A549 (cell line): Measurements from ENCODE around the gene RASSF6. TPM values are rescaled to one million over a fixed set of nuclear protein-coding genes. Genes with fewer than 3 reads are reported as not detected.

Experiments used
- ATAC-seq, 2 experiments: fragments of 200-7000 bp in 1 of 2; fragments of >200 bp in 1 of 2; cut with Nextera tagmentation in 1 of 2; cut with Tn5 transposase in 1 of 2; 3 replicates each; pipeline versions ENCODE4 v1.8.0 to v1.9.1; 2018 to 2020; ENCODE audit warnings: mild to moderate bottlenecking in 1 of 2, moderate library complexity in 1 of 2
- CTCF ChIA-PET: fragments of 300-600 bp; sonication (Branson Sonifier 250); formaldehyde crosslinking; extraction: SDS; loops from one replicate; lab custom pipeline; 2021; ENCODE audit warnings: antibody characterized with exemption, inconsistent platforms; lab: Yijun Ruan, JAX
- POLR2A ChIA-PET: fragments of 350-600 bp; formaldehyde crosslinking; extraction: SDS; loops from one replicate; lab custom pipeline; 2021; ENCODE audit warnings: antibody characterized with exemption, inconsistent platforms; lab: Yijun Ruan, JAX
- DNase-seq, 2 experiments: peaks; one replicate each; pipeline versions ENCODE4 v3.0.0 to v3.0.0-alpha.2; 2011 to 2016; ENCODE audit warnings: low read depth in 1 of 2, low spot score in 1 of 2
- FAIRE-seq: peaks from 2 replicates; lab custom pipeline; 2011; peaks lifted over from hg19 to GRCh38; lab: Jason Lieb, UNC
- H3K27ac ChIP-seq, 2 experiments: fragments of >200 bp; sonication (Bioruptor Twin); formaldehyde crosslinking; 3 replicates each; pipeline ENCODE4 v1.5.1; 2016 to 2017
- H3K4me1 ChIP-seq: fragments of >200 bp; sonication (Bioruptor Twin); formaldehyde crosslinking; 3 replicates; pipeline ENCODE4 v1.6.1; 2016
- H3K4me2 ChIP-seq: fragments of >200 bp; sonication (Bioruptor Twin); formaldehyde crosslinking; 3 replicates; pipeline ENCODE4 v1.6.1; 2016
- H3K4me3 ChIP-seq: fragments of >200 bp; sonication (Bioruptor Twin); formaldehyde crosslinking; 3 replicates; pipeline ENCODE4 v1.5.1; 2016
- H3K9me3 ChIP-seq: fragments of >200 bp; sonication (Bioruptor Twin); formaldehyde crosslinking; 3 replicates; pipeline ENCODE4 v1.6.1; 2016
- ATOH8 ChIP-seq: fragments of 250-450 bp; sonication (Bioruptor Pico); IDR thresholded peaks from 2 replicates; pipeline ENCODE4 v1.5.0; 2020; ENCODE audit warnings: low read depth, mild to moderate bottlenecking, moderate library complexity
- BCL3 ChIP-seq: fragments of >200 bp; sonication (Bioruptor Twin); formaldehyde crosslinking; IDR thresholded peaks from 3 replicates; pipeline ENCODE4 v1.6.1; 2016
- BHLHE40 ChIP-seq: IDR thresholded peaks from 2 replicates; pipeline ENCODE4 v1.6.1; 2012; ENCODE audit warnings: low read depth, low read length, inconsistent platforms
- CBX2 ChIP-seq: fragments of 200-600 bp; sonication (generic); IDR thresholded peaks from 2 replicates; pipeline ENCODE4 v1.6.1; 2016; ENCODE audit warnings: low read depth, mild to moderate bottlenecking, borderline replicate concordance
- CEBPB ChIP-seq, 2 experiments: fragments of >200 bp in 1 of 2; sonication (Bioruptor Twin) in 1 of 2; formaldehyde crosslinking in 1 of 2; IDR thresholded peaks; 2 replicates each; pipeline ENCODE4 v1.6.1; 2012 to 2016
- CHD4 ChIP-seq: fragments of 200-600 bp; sonication (generic); IDR thresholded peaks from 2 replicates; pipeline ENCODE4 v1.6.1; 2016; ENCODE audit warnings: antibody characterized with exemption, mild to moderate bottlenecking, borderline replicate concordance
- EHMT2 ChIP-seq: fragments of 200-600 bp; sonication (generic); IDR thresholded peaks from 2 replicates; pipeline ENCODE4 v1.6.1; 2016; ENCODE audit warnings: antibody characterized with exemption, low read depth, mild to moderate bottlenecking, moderate library complexity
- EP300 ChIP-seq, 2 experiments: fragments of >200 bp; sonication (Bioruptor Twin); formaldehyde crosslinking; IDR thresholded peaks; 2 replicates in 1 of 2; 3 replicates in 1 of 2; pipeline ENCODE4 v1.6.1; 2016 to 2017
- ESRRA ChIP-seq: fragments of 150-350 bp; IDR thresholded peaks from 2 replicates; pipeline ENCODE4 v1.6.1; 2014; ENCODE audit warnings: mild to moderate bottlenecking, low read length, borderline replicate concordance
- FOSB ChIP-seq: fragments of 250-450 bp; sonication (Bioruptor Pico); IDR thresholded peaks from 2 replicates; pipeline ENCODE4 v1.5.0; 2020; ENCODE audit warnings: mild to moderate bottlenecking, moderate library complexity
- HMGXB4 ChIP-seq: fragments of 250-450 bp; sonication (Bioruptor Pico); IDR thresholded peaks from 2 replicates; pipeline ENCODE4 v1.5.0; 2021; ENCODE audit warnings: mild to moderate bottlenecking, moderate library complexity, borderline replicate concordance
- HOXB13 ChIP-seq: fragments of 250-450 bp; sonication (Bioruptor Pico); IDR thresholded peaks from 2 replicates; pipeline ENCODE4 v1.5.0; 2020; ENCODE audit warnings: low read depth, mild to moderate bottlenecking, moderate library complexity
- KDM5A ChIP-seq: fragments of 200-600 bp; sonication (generic); IDR thresholded peaks from 2 replicates; pipeline ENCODE4 v1.6.1; 2016; ENCODE audit warnings: antibody characterized with exemption, mild to moderate bottlenecking
- NFE2L2 ChIP-seq: fragments of 150-350 bp; conservative IDR thresholded peaks from 2 replicates; pipeline ENCODE4 v1.6.1; 2014; ENCODE audit warnings: low read length
- NR3C1 ChIP-seq: fragments of >200 bp; sonication (Bioruptor Twin); formaldehyde crosslinking; IDR thresholded peaks from 3 replicates; pipeline ENCODE4 v1.6.1; 2017
- POLR2AphosphoS2 ChIP-seq: conservative IDR thresholded peaks from 2 replicates; pipeline ENCODE4 v1.6.1; 2012; ENCODE audit warnings: low read length, improper control_type of control experiment, inconsistent platforms
- RAD21 ChIP-seq, 2 experiments: fragments of >200 bp in 1 of 2; sonication (Bioruptor Twin) in 1 of 2; formaldehyde crosslinking in 1 of 2; IDR thresholded peaks in 1 of 2; conservative IDR thresholded peaks in 1 of 2; 2 replicates in 1 of 2; 3 replicates in 1 of 2; pipeline ENCODE4 v1.6.1; 2012 to 2018; ENCODE audit warnings: inconsistent platforms in 1 of 2
- RARB ChIP-seq: fragments of 250-450 bp; sonication (Bioruptor Pico); IDR thresholded peaks from 2 replicates; pipeline ENCODE4 v1.8.0; 2021; ENCODE audit warnings: mild to moderate bottlenecking, moderate library complexity
- SMC3 ChIP-seq: fragments of >200 bp; sonication (Bioruptor Twin); formaldehyde crosslinking; IDR thresholded peaks from 3 replicates; pipeline ENCODE4 v1.6.1; 2018; ENCODE audit warnings: inconsistent platforms
- SREBF2 ChIP-seq: fragments of 450-650 bp; IDR thresholded peaks from 2 replicates; pipeline ENCODE4 v1.6.1; 2014; ENCODE audit warnings: mild to moderate bottlenecking, moderate library complexity
- TFCP2L1 ChIP-seq: fragments of 250-450 bp; sonication (Bioruptor Pico); IDR thresholded peaks from 2 replicates; pipeline ENCODE4 v1.5.0; 2021; ENCODE audit warnings: mild to moderate bottlenecking
- TP53 ChIP-seq: fragments of 250-450 bp; sonication (Bioruptor Pico); IDR thresholded peaks from 2 replicates; pipeline ENCODE4 v1.5.0; 2021; ENCODE audit warnings: mild to moderate bottlenecking, moderate library complexity
- USF2 ChIP-seq: fragments of 450-650 bp; IDR thresholded peaks from 2 replicates; pipeline ENCODE4 v1.6.1; 2014; ENCODE audit warnings: antibody characterized with exemption
- ZC3H11A ChIP-seq: fragments of 450-650 bp; IDR thresholded peaks from 2 replicates; pipeline ENCODE4 v1.6.1; 2014; ENCODE audit warnings: antibody characterized with exemption, mild to moderate bottlenecking
- ZFP36 ChIP-seq: fragments of 450-650 bp; IDR thresholded peaks from 2 replicates; pipeline ENCODE4 v1.6.1; 2014; ENCODE audit warnings: borderline replicate concordance; ENCODE audit not compliant: partially characterized antibody
- ZSCAN20 ChIP-seq: fragments of 250-450 bp; sonication (Bioruptor Pico); IDR thresholded peaks from 2 replicates; pipeline ENCODE4 v1.8.0; 2022; ENCODE audit warnings: mild to moderate bottlenecking, moderate library complexity
- WGBS: methylation state at CpG from one replicate; pipeline ENCODE4 v1.1.6; 2017; ENCODE audit errors: missing lambda C conversion rate; 5-methylcytosine and 5-hydroxymethylcytosine counted together
- polyA plus RNA-seq, 4 experiments: library from polyadenylated mRNA; depleted of rRNA in 3 of 4; stranded (reverse); fragments of >200 nt; fragmentation: RNase III in 1 of 4; extraction: RNeasy Plus Mini Kit Qiagen cat#74134 plus additional on column Dnase treatment in 1 of 4; gene quantifications; 2 replicates in 3 of 4; 3 replicates in 1 of 4; pipeline ENCODE4 v1.2.3, GENCODE V29; 2011 to 2017
- TF ChIP-seq, protein P1 (sequence below): fragments of >200 bp; sonication (Bioruptor Twin); formaldehyde crosslinking; IDR thresholded peaks from 2 replicates; pipeline ENCODE4 v1.6.1; 2016
- TF ChIP-seq, protein P2 (sequence below): fragments of >200 bp; sonication (Bioruptor Twin); formaldehyde crosslinking; IDR thresholded peaks from 3 replicates; pipeline ENCODE4 v1.5.1; 2016

The RASSF6 gene
- polyA plus RNA-seq, 2 of the 4 experiments (the other 2 are of a cell fraction), result 1.8 to 5.9 TPM

DNA sequence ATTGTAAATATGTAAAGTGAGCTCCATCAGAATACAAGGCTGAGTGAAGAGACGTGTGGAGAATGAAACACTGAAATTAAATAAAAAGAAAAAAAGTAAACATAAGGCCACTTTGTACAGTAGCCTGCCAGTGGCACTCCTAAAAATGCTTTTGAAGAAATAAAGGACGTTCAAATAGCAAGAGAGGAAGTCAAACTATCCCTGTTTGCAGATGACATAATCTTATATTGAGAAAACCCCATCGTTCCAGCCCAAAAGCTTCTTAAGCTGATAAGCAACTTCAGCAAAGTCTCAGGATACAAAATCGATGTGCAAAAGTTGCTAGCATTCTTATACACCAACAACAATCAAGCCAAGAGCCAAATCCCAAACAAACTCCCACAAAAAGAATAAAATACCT lies 24.2 kb downstream of the RASSF6 start:
- POLR2A ChIA-PET, result no interaction called here
- CTCF ChIA-PET, result interaction anchor here (1.2 to 3.8 kb wide), 2 partner anchors 22 to 56 kb away, joined by 4 to 24 read pairs; no protein-coding TSS in a partner anchor

GRCh38 chr4:73593631-73594241 lies 26.5 kb downstream of the RASSF6 start:
- FAIRE-seq (no peak), ATAC-seq (no peak), DNase-seq (peak in 1 of 2 experiments; percentile 44)
- 73% methylated on average over 6 of the region's 6 CpGs for WGBS
- H3K4me1 ChIP-seq, result peaks cover 50% of the 10 kb centered on the region
- H3K4me3 ChIP-seq, result no peak overlapping the region
- H3K9me3 ChIP-seq, result no peaks in the 10 kb centered on the region
- POLR2A ChIA-PET, result no interaction called here
- no peak overlapping the region for H3K27ac ChIP-seq
- no peak overlapping the region for H3K4me2 ChIP-seq
- CTCF ChIA-PET, result interaction anchor here (0.7 to 3.8 kb wide), 15 partner anchors 8 to 1225 kb away, joined by 3 to 24 read pairs (median 4); partner anchors contain the start of gene RASSF6
- TF ChIP-seq KDM5A, result no peak
- TF ChIP-seq, protein P1, sequence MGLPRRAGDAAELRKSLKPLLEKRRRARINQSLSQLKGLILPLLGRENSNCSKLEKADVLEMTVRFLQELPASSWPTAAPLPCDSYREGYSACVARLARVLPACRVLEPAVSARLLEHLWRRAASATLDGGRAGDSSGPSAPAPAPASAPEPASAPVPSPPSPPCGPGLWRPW, result no peak
- no peak for TF ChIP-seq POLR2AphosphoS2
- no peak for TF ChIP-seq BHLHE40
- no peak for TF ChIP-seq CBX2
- peak; percentile 67 to 77 for TF ChIP-seq RAD21 (conservative IDR thresholded peaks at IDR 0.05 in 1 of 2, IDR thresholded peaks at IDR 0.05 in 1 of 2)
- no peak for TF ChIP-seq ZFP36
- no peak for TF ChIP-seq NFE2L2
- no peak for TF ChIP-seq TP53 (CRISPR knock-in tag)
- TF ChIP-seq FOSB, result no peak
- no peak for TF ChIP-seq CHD4
- no peak for TF ChIP-seq ZSCAN20 (CRISPR knock-in tag)
- TF ChIP-seq EP300 (IDR thresholded peaks at IDR 0.05), result no peak
- TF ChIP-seq, protein P2, sequence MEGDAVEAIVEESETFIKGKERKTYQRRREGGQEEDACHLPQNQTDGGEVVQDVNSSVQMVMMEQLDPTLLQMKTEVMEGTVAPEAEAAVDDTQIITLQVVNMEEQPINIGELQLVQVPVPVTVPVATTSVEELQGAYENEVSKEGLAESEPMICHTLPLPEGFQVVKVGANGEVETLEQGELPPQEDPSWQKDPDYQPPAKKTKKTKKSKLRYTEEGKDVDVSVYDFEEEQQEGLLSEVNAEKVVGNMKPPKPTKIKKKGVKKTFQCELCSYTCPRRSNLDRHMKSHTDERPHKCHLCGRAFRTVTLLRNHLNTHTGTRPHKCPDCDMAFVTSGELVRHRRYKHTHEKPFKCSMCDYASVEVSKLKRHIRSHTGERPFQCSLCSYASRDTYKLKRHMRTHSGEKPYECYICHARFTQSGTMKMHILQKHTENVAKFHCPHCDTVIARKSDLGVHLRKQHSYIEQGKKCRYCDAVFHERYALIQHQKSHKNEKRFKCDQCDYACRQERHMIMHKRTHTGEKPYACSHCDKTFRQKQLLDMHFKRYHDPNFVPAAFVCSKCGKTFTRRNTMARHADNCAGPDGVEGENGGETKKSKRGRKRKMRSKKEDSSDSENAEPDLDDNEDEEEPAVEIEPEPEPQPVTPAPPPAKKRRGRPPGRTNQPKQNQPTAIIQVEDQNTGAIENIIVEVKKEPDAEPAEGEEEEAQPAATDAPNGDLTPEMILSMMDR, result peak; percentile 78
- TF ChIP-seq TFCP2L1 (CRISPR knock-in tag), result no peak

More for the DNA sequence above, 24.2 kb downstream of the RASSF6 start:
- FAIRE-seq, result no peak
- peak overlapping the region; percentile 62 to 81 for H3K27ac ChIP-seq
- no peaks in the 10 kb centered on the region for H3K9me3 ChIP-seq
- no peak for TF ChIP-seq EHMT2
- TF ChIP-seq BHLHE40, result no peak
- no peak for TF ChIP-seq ESRRA
- TF ChIP-seq RARB (CRISPR knock-in tag), result no peak
- no peak for TF ChIP-seq USF2
- TF ChIP-seq NR3C1, result no peak
- TF ChIP-seq ZFP36, result no peak
- no peak for TF ChIP-seq SMC3
- TF ChIP-seq HMGXB4 (CRISPR knock-in tag), result no peak
- no peak for TF ChIP-seq CEBPB (IDR thresholded peaks at IDR 0.05)
- no peak for TF ChIP-seq ZC3H11A
- no peak for TF ChIP-seq TFCP2L1 (CRISPR knock-in tag)
- no peak for TF ChIP-seq BCL3
- no peak for TF ChIP-seq FOSB
- TF ChIP-seq CBX2, result no peak
- no peak for TF ChIP-seq SREBF2
- no peak for TF ChIP-seq ATOH8 (CRISPR knock-in tag)
- TF ChIP-seq CHD4, result no peak
- no peak for TF ChIP-seq HOXB13 (CRISPR knock-in tag)
- H3K4me1 ChIP-seq, result peaks cover 54% of the 10 kb centered on the region
- peak overlapping the region; percentile 51 for H3K4me2 ChIP-seq
- DNase-seq, result no peak
- H3K4me3 ChIP-seq, result no peak overlapping the region
- 2% methylated on average over 4 of the region's 4 CpGs for WGBS
- ATAC-seq, result no peak
